Measurements from ENCODE around the gene HEMK1. TPM values are rescaled to one million over a fixed set of nuclear protein-coding genes. Genes with fewer than 3 reads are reported as not detected.
A peak's percentile ranks its signal among the peaks of the same experiment; 100 is the strongest.

Gene HEMK1
- total RNA-seq, 1 experiment from 2014 or later = 12.6 TPM

- peaks cover 15% of the 10 kb centered on the region for H3K4me1 ChIP-seq
- no peaks in the 10 kb centered on the region for H3K27me3 Mint-ChIP-seq (ENCODE audit: insufficient read depth, unreplicated experiment)
- peaks cover 1% of the 10 kb centered on the region for H3K36me3 ChIP-seq (ENCODE audit: control insufficient read depth, insufficient read depth, low read length)
- no peaks in the 10 kb centered on the region for H3K9me3 Mint-ChIP-seq (ENCODE audit: unreplicated experiment)
- peaks cover 17% of the 10 kb centered on the region for H3K4me1 Mint-ChIP-seq (ENCODE audit: low read depth, unreplicated experiment)
- H3K4me3 ChIP-seq (ENCODE audit: low read depth, low read length) = no peak overlapping the region
- no peaks in the 10 kb centered on the region for H3K27me3 ChIP-seq (replicated peaks; ENCODE audit: control insufficient read depth, insufficient read depth, low read length)
- POLR2A ChIA-PET = no interaction called here
- BruUV-seq (replicated peaks) = no TSS peak
- H3K9me3 ChIP-seq = no peaks in the 10 kb centered on the region
- CTCF ChIA-PET = no interaction called here
- H3K27ac Mint-ChIP-seq (ENCODE audit: unreplicated experiment) = no peak overlapping the region
- H3K36me3 Mint-ChIP-seq (ENCODE audit: insufficient read depth, unreplicated experiment) = no peaks in the 10 kb centered on the region
- TF ChIP-seq, protein P1, sequence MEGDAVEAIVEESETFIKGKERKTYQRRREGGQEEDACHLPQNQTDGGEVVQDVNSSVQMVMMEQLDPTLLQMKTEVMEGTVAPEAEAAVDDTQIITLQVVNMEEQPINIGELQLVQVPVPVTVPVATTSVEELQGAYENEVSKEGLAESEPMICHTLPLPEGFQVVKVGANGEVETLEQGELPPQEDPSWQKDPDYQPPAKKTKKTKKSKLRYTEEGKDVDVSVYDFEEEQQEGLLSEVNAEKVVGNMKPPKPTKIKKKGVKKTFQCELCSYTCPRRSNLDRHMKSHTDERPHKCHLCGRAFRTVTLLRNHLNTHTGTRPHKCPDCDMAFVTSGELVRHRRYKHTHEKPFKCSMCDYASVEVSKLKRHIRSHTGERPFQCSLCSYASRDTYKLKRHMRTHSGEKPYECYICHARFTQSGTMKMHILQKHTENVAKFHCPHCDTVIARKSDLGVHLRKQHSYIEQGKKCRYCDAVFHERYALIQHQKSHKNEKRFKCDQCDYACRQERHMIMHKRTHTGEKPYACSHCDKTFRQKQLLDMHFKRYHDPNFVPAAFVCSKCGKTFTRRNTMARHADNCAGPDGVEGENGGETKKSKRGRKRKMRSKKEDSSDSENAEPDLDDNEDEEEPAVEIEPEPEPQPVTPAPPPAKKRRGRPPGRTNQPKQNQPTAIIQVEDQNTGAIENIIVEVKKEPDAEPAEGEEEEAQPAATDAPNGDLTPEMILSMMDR (IDR thresholded peaks at IDR 0.05; ENCODE audit: insufficient read depth in 1 of 2, low read depth in 1 of 2, low read length in 1 of 2, severe bottlenecking in 1 of 2, unreplicated experiment in 1 of 2) = peak in 1 of 2 experiments; percentile 36
- H3K4me3 Mint-ChIP-seq (ENCODE audit: unreplicated experiment) = no peak overlapping the region
- intact Hi-C loops (cut with micrococcal nuclease; ENCODE audit: unreplicated experiment) = no loop called here
- no peak for DNase-seq
Measured at GRCh38 chr3:50580683-50581458, 11.5 kb downstream of the HEMK1 start.

GRCh38 chr3:50581459-50581842 is 12.1 kb downstream of the HEMK1 start:
- no peak overlapping the region for H3K27ac Mint-ChIP-seq (ENCODE audit: unreplicated experiment)
- no peak overlapping the region for H3K4me3 Mint-ChIP-seq (ENCODE audit: unreplicated experiment)
- H3K9me3 Mint-ChIP-seq (ENCODE audit: unreplicated experiment) = no peaks in the 10 kb centered on the region
- ChIA-PET POLR2A (no interaction called here), CTCF (interaction anchor here (0.6 kb wide), 1 partner anchor 93 kb away, joined by 3 read pairs; no protein-coding TSS in a partner anchor)
- H3K4me1 Mint-ChIP-seq (ENCODE audit: low read depth, unreplicated experiment) = peaks cover 17% of the 10 kb centered on the region
- no peaks in the 10 kb centered on the region for H3K36me3 Mint-ChIP-seq (ENCODE audit: insufficient read depth, unreplicated experiment)
- no peaks in the 10 kb centered on the region for H3K27me3 Mint-ChIP-seq (ENCODE audit: insufficient read depth, unreplicated experiment)
- H3K9me3 ChIP-seq = no peaks in the 10 kb centered on the region
- BruUV-seq (replicated peaks) = no TSS peak
- no peak for DNase-seq
- H3K27me3 ChIP-seq (replicated peaks; ENCODE audit: control insufficient read depth, insufficient read depth, low read length) = no peaks in the 10 kb centered on the region
- H3K4me3 ChIP-seq (ENCODE audit: low read depth, low read length) = no peak overlapping the region
- TF ChIP-seq, protein P1 (IDR thresholded peaks at IDR 0.05; ENCODE audit: insufficient read depth in 1 of 2, low read depth in 1 of 2, low read length in 1 of 2, severe bottlenecking in 1 of 2, unreplicated experiment in 1 of 2) = no peak
- H3K4me1 ChIP-seq = peaks cover 15% of the 10 kb centered on the region
- intact Hi-C loops (cut with micrococcal nuclease; ENCODE audit: unreplicated experiment) = no loop called here
- peaks cover 1% of the 10 kb centered on the region for H3K36me3 ChIP-seq (ENCODE audit: control insufficient read depth, insufficient read depth, low read length)

DNA sequence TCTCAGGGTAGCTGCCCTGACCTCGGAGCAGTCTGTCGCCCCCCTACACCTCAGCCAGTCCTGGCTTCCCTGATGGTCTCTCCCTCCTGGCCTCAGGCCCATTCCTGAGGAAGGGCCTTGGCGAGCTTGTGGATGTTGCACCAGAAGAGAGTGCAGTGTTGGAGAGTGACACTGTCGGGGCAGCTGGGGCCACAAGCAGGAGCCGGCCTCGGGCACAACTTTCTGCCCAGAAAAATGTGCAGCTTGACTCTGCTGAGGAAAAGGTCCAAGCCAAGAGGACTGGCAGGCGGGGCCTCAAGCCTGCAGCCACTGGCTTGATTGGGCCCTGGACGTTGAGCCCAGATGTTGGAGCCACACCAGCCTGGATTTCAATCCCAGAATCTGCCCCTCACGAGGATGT is 12.8 kb downstream of the HEMK1 start:
- ChIA-PET CTCF (interaction anchor here (0.6 kb wide), 1 partner anchor 93 kb away, joined by 3 read pairs; no protein-coding TSS in a partner anchor), POLR2A (no interaction called here)
- Mint-ChIP-seq H3K4me3 (ENCODE audit: unreplicated experiment) (no peak overlapping the region), H3K27ac (ENCODE audit: unreplicated experiment) (no peak overlapping the region), H3K27me3 (ENCODE audit: insufficient read depth, unreplicated experiment) (no peaks in the 10 kb centered on the region), H3K4me1 (ENCODE audit: low read depth, unreplicated experiment) (peaks cover 17% of the 10 kb centered on the region), H3K36me3 (ENCODE audit: insufficient read depth, unreplicated experiment) (no peaks in the 10 kb centered on the region), H3K9me3 (ENCODE audit: unreplicated experiment) (no peaks in the 10 kb centered on the region)
- BruUV-seq (replicated peaks) = no TSS peak
- H3K4me1 ChIP-seq = peaks cover 15% of the 10 kb centered on the region
- TF ChIP-seq, protein P1 (IDR thresholded peaks at IDR 0.05; ENCODE audit: insufficient read depth in 1 of 2, low read depth in 1 of 2, low read length in 1 of 2, severe bottlenecking in 1 of 2, unreplicated experiment in 1 of 2) = no peak
- no peaks in the 10 kb centered on the region for H3K27me3 ChIP-seq (replicated peaks; ENCODE audit: control insufficient read depth, insufficient read depth, low read length)
- no peak for DNase-seq
- H3K36me3 ChIP-seq (ENCODE audit: control insufficient read depth, insufficient read depth, low read length) = peaks cover 1% of the 10 kb centered on the region
- intact Hi-C loops (cut with micrococcal nuclease; ENCODE audit: unreplicated experiment) = no loop called here
- no peak overlapping the region for H3K4me3 ChIP-seq (ENCODE audit: low read depth, low read length)
- no peaks in the 10 kb centered on the region for H3K9me3 ChIP-seq
